ENCODE results near the gene MED12L.

Gene MED12L

DNA sequence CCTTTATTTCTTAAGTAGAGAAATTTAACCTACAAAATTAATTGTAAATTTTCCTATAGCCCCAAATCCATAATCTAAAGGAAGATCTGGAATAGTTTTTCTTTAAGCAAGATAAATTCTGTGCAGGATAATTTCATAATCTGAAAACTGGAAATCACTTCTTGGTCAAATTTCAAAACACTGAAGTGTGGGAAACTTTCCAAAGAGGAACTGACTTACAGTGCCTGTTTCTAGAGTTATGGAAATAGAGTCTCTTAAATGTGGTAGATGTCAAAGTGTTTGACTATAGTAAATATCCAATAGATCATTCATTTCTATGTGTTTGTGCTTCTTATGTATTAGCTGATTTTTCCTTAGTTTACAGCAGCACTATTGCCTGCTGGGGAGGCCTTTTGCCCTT, 245.4 kb downstream of the MED12L start:
- DNase-seq, result no peak

DNA sequence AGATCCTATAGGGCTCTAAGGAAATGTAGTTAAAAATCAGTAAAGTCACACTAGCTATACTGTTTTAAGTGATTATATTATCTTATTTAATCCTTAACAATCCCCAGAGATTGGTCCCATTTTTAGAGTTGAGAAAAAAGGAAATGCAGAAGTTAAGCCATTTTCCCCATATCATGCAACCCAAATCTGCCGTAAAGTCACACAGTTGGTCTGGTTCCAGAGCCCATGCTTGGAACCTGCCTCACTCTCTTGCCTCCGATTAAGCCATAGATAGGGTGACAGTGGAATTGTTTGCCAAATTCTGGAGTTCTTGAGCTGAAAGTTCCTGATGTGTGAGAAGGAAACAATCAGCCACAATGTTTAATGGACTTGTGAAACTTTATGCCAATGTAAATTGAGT, 246.2 kb downstream of the MED12L start:
- no peak for DNase-seq

DNA sequence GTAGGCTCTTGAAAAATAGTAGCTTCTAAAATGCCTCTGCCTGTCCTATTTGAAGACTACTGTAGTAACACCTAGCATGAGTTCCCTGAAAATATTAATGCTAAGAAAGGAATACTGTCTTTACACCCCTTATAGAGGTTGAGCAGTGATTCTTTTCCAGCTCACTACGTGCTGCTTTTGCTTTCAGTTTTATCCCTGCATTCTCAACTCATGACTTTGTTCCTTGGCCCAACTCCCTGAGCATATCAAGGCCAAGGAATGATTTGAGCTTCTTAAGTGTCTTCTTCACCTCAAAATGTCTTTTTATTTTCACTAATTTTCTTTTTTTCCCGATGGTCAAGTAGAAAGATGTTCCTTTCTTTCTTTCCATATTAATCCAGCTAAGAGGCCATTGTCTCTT, 260.4 kb downstream of the MED12L start:
- DNase-seq, result no peak

DNA sequence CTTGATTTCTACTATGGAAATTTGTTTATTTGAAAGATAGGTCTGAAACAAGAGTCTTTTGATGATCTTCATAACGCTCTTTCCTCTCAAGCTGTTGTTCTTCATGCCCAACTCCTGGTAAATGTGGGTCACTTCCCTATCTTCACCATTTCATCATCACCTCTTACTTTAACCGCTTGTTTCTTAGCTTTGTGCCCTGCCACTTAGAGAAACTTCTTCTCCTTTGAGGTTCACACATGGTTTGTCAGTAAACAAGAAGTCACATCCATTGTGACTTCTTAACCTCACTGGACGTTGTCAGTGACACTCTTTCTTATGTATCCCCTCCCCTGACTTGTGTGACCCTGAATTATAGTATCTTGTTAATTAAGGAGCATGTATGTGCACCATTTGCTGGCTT, 260.8 kb downstream of the MED12L start:
- no peak for DNase-seq

DNA sequence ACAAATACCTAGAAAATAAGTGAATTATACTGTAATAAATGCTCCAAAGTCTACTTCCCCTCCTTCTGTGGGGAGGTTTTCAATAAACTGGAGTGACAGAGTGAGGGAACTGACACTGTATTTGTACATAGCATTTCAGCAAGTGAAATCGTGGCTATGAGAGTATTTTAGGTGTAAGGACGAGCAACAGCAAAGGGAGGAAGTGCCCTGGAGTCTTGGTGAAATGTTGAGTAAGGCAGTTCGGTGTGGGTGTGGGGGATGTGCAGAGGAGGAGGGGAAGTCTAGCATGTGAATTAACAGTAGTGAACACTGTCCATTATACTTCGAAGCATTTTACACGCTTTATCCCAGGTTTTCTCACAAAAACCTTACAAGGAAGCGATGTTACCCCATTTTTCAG, 262.0 kb downstream of the MED12L start:
- no peak for DNase-seq

DNA sequence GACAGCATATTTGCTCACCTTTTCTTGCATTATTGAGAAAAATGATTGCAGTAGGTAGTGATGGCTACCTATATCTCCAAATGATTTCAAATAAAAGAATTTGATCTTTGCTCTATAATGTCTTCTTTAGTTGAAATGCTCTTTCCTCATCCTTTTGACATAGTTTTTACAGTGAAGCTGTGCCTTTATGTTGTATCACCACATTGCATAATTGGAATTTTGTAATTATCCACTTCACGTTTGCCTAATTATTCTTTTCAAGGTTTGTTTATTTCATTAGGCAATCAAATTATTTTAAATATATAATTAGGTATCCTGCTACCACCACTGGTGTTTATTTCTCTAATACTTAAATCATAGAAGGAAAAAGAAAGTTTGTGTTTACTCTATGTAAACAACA, 265.2 kb downstream of the MED12L start:
- no peak for DNase-seq

DNA sequence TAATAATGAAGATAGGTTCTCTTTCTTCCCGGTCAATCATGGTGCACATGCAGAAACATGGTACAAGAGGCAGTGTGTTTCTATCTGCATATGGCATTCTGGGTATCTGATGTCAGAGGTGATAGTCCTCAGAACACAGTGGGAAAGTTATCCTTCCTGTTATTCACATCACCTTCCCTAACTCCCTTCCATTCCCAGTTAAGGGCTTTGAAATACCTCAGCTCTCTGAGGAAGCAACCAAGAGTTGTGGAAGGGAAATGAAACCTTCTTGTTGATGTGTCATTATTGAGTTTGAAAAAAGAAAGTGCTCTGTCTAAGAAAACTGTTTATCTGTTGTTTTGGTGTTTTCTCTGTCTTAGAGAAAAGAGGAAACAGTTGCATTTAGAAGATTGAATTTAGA, 265.8 kb downstream of the MED12L start:
- no peak for DNase-seq

DNA sequence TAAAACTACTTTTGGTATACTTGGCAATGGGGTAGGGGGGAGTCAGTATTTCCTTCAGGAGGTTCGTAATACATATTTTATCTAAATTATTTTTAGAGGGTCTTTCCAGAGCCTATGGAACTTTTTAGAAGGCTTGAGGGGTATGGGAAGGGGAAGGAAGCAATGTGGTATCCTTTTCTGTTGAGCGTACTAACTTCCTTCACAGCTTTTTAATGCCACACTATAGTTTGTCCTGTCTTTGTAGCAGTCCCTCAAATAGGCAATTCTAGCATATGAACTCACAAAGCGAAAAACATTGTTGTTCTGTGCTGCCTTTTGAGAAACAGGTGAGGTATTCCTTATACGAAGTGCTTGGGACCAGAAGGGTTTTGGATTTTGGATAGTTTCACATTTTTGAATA, 266.2 kb downstream of the MED12L start:
- no peak for DNase-seq

DNA sequence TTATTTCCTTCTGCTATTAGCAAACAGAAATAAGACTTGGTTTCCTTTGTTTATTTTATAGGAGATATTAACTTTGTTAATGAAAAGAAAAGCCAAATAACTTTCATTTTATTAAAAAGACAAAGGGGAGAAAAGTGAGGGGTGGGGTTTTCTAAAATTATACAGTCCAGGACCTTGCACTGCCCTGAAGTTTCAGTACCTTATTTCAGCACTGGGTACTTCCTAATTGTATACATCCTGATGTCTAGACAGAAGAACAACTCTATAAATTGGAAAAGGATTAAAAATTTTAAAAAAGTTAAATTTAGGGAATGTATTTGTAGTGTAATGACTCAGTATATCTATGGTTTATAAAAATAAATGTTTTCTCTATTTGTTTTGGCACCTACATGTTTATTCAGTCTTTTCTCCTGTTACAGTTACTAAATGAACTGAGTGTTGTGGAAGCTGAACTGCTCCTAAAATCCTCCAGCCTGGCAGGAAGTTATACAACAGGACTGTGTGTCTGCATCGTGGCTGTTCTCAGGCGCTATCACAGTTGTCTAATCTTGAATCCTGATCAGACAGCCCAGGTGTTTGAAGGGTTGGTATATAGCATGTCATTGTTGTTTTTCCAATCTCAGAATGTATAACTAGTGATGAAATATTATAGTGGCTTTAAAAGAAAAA, 271.5 kb downstream of the MED12L start:
- DNase-seq, result no peak

DNA sequence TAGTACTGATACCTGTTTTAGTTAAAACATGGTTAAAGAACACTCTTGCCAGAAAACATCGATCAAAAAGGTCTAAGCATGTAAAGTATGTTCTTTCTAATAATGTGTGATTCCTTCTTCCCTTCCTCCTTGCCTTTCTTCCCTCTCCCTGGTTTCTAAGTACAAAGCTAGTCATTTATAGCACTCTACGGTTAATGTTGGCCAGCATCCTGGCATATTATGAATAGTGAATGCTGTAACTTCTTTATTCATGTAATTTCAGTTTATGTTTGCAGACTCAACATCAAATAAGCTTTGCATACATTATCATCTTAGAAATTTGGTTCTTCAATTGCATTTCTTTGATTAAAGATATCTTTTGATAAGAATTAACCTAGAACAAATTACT, 272.0 kb downstream of the MED12L start:
- no peak for DNase-seq

DNA sequence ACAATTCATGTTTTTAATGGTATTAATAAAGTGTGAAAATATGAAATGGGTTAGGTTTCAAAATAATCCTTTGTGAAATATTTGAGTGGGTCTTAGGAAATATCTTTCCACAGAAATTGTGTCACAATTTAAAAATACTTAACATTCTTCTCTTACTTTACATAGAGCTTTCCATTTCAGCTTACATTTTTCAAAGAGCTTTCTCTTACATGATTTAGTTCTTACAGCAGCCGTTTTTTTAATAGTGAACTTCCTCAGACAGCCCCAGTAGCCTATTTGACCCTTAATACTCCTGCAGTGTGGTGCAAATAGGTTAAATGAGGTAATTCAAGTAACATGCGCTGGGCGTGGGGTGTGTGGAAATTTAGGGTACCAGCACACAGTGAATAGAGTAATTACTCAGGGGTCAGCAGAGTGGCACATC, 277.3 kb downstream of the MED12L start:
- no peak for DNase-seq

DNA sequence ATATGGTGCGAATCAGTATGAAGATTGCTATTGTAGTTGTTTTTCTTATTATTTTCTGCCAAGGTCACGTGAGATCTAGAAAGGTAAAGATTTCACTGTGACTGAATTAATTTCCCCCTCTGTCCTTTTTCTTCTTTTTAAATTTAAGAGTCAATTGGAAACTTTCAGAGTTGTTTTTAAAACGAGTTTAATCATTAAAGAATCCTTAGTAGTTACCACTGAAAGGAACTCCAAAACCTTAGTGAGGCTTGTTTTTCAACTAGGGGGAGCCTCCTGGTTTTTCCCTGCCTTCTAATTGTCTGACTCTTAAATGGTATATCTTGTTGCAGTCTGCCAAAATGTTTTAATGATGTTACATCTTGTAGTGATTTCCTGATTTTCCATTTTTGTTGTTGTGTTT, 281.5 kb downstream of the MED12L start:
- DNase-seq, result no peak

DNA sequence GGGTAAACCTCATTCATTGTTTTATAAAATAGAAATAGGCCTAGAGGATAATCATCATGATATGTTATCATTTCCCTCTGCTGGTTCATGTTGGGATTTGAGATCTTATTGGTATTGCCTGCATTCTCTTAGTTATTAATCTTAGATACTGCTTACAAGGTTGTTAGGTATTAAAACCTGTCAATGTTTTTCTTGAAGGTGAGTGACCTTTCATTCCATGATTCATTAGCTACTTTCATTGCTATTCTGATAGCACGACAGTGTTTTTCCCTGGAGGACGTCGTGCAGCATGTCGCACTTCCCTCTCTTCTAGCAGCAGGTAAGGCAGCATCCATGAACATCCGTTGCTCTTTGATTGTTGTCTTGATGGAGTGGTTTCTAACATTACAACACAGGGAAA, 282.0 kb downstream of the MED12L start:
- no peak for DNase-seq

DNA sequence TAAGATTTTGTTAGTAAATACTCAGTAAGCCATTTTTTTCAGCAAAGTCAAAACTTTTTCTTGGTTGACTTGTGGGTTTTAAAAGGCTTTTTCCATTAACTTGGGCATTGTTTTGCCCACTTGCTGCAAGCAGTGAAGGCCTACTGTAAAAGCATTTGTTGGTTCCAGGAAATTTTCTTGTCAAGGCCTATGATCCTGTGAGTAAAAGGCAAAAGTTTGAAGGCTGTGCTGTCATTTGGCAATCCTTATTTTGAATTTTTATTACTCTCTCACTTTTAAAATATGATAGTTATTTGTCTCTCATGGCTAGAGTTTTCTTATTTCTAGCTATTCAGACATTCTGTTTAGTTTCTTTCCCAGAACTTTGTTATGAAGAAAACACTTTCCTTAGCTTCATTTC, 286.1 kb downstream of the MED12L start:
- DNase-seq, result no peak

DNA sequence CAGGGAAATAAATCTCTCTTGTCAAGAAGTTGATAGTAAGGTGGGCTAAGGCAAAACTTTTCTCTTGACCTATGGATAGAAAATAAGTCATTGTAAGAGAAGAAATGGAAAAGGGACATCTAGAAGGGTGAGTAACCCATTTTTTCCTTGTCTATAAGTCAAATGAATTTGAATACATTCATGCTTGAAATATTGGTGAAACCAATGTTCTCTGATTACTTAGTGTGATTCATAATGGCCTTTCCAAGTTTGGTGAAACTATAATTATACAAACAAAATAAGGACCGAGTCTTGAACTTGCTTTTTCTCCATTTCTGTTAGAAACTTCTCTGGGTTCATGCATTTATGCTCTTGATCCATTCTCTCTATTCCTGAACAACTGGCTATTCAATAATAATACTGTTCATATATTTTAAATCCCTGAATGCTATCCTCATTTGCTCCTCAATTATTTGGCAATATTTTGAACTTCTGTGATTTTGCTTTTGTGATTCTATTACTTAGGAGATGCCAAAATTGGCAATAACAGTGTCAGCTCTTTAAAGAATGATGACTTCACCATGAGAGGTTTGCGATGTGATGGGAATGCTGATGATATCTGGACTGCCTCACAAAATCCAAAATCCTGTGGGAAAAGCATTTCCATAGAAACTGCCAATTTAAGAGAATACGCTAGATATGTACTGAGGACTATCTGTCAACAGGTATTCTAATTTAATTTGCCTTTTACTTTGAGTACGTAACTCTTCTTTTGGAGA, 286.8 kb downstream of the MED12L start:
- DNase-seq, result no peak

DNA sequence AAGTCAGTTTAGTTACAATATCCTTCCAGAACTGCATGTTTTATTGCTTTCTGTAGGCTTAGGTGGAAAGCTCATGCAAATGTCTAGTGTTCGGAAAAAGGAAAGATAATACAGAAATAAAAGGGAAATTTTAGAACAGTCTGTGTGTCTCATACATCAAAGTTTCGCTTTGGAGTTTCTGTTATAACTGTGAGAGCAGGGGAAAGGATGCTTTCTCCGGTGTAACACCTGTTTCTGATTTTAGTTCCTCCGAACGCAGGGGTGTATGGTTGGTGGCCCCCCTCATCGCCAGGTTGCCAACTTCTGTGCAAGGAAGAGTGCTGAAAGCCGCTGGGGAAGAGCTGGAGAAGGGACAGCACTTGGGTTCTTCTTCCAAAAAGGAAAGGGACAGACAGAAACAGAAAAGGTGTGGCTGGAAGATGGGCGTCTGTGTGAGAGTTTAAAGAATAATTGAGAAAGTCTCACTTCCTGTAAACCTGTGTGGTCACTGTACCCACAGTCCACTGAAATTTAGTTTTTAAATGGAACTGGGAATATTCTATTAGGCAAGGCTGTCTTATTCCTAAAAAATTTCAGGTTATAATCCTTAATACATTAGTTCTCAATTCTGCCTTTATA, 292.4 kb downstream of the MED12L start:
- no peak for DNase-seq

DNA sequence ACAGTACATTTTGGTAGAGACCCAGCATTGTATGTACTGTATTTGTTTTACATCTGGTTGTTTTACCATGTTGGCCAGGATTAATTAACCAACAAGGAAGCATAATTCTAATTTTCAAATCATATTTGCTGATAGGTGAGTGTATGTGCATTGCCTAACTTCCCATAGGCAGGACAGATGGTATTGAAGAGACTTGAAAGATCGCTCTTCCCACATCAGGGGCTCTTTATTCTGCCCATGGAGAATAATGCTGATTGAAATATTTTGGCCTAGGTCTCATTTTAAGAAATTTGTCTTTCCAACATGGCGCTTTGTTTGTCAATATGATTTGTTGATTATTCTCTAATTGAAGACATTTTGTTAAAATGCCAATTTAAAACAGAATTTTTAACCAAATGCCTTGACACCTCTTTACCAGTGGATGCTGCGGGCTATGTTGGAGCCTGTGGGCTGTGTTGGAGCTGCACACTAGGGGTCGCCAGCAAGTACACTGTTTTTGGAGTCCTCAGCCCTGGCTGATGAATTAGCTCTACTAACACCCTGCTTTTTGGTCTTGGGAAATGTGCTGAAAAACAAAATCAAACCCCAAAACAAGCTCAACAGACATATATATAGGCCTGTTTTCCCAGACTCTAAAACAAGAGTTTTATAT, 293.7 kb downstream of the MED12L start:
- DNase-seq, result peak; percentile 34

DNA sequence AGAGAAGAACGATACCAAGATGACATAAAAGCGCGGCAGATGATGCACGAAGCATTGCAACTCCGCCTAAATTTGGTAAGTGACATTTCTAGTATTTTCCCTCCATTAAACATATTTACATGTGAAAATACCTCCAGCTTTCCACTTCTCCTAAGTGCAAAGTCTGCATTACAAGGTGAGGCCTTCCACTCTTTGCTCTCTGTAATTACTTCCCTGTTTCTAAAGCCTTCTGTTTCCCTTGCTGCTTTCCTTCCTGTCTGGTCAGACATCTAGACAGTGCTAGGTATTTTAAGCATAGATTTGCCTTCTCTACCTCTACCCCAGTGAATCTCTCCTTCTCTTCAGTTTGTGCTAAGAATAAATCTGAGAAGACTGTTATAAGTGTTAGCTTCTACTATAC, 297.2 kb downstream of the MED12L start:
- no peak for DNase-seq

DNA sequence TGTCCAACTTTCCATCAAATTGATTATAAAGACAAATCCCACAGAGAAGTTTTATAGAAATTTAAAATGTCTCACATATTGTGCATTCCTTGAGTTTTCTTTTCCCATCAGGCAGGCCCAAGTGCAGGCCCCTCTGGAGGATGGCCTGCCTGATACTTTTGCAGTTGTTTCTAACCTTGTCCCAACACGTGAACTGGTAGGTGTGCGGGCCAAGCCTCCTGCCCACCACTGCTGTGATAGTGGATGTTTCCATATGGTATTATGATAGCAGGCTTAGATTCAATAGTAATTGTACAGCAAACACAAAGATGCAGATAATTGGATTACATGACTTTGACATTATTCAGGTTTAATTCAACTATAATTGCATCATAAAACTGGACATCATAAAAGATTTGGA, 297.6 kb downstream of the MED12L start:
- DNase-seq, result no peak

DNA sequence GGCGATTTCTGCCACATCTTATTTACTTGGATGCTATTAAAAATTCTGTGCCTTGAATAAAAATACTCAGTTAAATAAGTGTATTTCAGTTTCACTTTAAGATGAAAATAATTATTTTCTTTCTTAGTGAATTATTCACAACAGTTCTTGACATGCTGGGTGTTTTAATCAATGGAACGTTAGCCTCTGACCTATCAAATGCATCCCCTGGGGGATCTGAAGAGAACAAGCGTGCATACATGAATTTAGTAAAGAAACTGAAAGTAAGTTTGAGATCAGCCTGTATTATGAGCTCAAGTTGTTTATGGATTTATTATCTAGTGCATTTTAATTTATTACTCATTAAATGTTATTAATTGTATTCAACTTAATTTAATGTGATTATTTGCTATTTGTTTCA, 298.5 kb downstream of the MED12L start:
- DNase-seq, result no peak

DNA sequence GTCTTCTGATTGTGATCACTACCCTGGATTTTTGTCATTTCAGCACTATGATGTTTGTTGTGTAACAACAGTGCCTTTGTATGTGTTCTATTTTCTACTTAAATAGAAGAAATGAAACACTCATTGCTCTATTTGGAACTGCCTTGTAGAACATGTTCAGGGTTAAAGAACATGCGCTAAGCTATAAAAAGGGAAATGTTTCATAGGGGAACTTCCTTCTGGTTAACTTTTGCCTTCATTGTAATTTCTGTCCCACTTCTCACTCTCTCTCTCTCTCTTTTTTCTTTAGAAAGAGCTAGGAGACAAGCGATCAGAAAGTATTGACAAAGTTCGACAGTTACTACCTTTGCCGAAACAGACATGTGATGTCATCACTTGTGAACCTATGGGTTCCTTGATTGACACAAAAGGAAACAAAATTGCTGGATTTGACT, 299.3 kb downstream of the MED12L start, which contains the start of gene P2RY12:
Gene P2RY12 (minus strand): TSS at position 13 of the 434 bp plus-strand sequence. CDS start 45,908 bp downstream, outside the sequence.
- no peak for DNase-seq

DNA sequence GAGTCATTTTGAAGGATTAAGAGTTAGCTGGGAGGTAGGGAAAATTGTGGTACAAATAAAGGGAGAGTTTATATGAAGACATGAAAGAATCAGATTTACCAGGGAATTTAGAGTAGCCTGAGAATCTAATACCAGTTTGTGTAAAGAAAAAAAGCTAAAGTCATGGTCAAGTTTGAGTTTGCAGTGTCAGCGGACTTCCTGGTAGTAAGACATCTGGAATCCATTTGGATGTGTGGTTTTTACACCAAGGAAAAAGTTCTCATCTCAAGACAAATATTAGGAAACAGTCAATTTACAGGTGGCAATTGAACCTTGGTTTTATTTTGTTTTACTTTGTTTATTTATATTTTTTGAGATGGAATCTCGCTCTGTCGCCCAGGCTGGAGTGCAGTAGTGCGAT, 300.6 kb downstream of the MED12L start:
- no peak for DNase-seq

DNA sequence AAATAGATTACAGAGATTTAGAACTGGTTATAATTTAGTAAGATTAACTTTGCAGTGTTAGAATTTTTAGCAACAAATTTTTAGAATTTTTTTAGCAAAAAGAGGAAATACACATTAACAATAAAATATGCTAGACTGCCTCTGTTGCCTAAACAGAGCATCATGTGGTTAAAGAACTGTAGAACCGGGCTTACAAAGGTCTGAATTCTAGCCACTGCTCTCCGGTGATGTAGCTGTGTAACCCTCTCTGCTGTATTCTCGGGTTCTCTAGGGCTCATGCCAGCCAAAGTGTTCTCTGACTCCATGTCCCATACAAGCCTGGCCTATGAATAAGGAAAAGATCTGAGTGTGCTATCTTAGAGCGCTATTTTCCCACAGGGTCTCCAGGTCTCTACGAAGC, 302.0 kb downstream of the MED12L start:
- DNase-seq, result no peak

DNA sequence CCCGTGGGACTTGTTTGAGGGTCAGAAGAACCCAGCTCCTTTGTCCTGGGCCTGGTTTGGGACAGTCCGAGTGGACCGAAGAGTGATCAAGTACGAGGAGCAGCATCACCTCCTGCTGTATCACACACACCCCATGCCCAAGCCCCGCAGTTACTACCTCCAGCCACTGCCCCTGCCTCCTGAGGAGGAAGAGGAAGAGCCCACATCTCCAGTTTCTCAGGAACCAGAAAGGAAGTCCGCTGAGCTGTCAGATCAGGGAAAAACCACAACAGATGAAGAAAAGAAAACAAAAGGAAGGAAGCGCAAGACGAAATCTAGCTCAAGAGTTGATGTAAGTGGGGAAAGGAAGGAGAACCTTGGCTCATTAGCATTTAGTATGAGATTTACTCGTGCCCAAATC, 302.4 kb downstream of the MED12L start:
- DNase-seq, result no peak

Measured in DMS 273 treated with DMSO at 0.1 percent for 48 hours (cell line).